GM12873 (cell line): Measurements from ENCODE around the gene MSI2.

Experiments
- TF ChIP-seq, protein P1 (sequence below): IDR thresholded peaks from 2 replicates; pipeline ENCODE4 v1.5.1; 2012; ENCODE audit warnings: low read depth, mild to moderate bottlenecking, moderate library complexity, low read length, control low read depth; ENCODE audit not compliant: insufficient read depth; ENCODE audit errors: missing control alignments

MSI2 gene

GRCh38 chr17:57678393-57678792 lies 422.1 kb downstream of the MSI2 start:
- TF ChIP-seq, protein P1, sequence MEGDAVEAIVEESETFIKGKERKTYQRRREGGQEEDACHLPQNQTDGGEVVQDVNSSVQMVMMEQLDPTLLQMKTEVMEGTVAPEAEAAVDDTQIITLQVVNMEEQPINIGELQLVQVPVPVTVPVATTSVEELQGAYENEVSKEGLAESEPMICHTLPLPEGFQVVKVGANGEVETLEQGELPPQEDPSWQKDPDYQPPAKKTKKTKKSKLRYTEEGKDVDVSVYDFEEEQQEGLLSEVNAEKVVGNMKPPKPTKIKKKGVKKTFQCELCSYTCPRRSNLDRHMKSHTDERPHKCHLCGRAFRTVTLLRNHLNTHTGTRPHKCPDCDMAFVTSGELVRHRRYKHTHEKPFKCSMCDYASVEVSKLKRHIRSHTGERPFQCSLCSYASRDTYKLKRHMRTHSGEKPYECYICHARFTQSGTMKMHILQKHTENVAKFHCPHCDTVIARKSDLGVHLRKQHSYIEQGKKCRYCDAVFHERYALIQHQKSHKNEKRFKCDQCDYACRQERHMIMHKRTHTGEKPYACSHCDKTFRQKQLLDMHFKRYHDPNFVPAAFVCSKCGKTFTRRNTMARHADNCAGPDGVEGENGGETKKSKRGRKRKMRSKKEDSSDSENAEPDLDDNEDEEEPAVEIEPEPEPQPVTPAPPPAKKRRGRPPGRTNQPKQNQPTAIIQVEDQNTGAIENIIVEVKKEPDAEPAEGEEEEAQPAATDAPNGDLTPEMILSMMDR: no peak

DNA sequence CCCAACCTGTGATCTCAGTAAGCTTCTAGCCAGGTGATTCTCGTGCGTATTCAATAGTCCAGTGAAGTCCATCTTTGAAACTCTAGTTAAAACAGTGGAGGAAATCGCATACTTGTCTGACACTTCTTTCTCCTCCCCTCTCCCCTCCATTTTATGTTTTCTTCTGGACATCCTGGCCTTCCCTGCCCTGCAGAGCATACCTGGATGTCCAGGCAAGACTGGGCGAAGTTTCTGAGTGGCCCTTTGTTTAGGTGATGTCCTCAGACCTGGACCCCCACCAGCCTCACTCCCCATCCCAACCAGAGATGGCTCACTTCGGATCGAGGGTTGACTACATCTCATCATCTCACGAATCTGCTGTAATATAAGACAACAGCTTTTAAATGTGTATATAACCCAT lies 423.0 kb downstream of the MSI2 start:
- TF ChIP-seq, protein P1: no peak

GRCh38 chr17:57679906-57680695 lies 423.8 kb downstream of the MSI2 start:
- TF ChIP-seq, protein P1: no peak

DNA sequence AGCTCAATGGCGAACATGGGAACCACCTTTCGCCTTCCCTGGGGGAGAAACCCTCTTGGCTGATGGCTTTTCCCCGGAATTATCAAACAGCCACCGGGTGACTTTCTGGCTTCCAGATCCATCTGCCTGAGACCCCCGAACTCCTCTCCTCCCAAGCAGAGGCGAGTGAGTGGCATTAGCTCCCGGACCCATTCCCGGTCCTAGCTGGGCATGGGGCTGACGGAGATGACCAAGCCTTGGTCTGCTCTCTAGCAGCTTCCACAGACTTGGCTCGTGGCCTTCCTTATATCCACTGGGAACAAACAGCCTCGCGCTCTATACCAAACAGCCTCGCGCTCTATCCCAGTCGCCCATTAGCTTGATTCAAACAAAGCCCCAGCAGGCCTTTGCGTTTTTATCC lies 426.4 kb downstream of the MSI2 start:
- TF ChIP-seq, protein P1: no peak

DNA sequence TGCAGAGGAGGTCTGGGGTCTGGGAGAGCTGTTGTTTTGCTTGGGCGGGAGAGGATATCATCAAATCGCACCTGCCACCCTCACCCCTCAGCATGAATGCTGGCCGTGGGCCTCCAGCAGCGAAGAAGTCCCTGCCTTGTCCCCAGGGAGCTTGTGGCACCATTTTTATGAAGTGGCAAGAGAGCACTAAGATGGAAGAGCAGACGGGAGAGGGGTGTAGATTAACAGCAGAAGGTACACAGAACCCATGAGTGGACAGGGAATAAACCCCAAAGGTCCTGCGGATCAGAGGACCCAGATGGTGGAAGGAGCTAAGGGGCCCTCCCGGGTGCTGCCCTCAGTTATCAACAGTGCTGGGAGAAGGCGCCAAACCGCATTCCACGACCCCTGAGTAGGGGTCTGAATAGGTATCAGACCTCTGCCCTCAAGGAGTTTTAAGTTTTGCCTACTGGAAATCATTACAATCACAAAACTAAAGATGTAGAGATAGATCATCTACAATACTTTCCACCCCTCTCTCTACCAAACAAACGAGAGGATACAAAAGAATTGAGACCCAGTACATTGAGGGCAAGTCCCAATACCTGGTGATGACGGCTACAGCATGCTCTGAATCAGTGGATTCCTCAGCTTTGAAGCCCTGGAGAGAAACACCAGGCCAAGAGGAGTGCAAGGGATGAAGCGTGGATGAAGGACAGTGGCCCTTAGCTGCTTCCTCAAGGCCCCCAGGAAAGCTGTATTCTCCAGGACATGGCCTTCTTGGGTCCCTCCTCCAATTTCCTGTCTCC lies 428.6 kb downstream of the MSI2 start:
- TF ChIP-seq, protein P1: no peak

DNA sequence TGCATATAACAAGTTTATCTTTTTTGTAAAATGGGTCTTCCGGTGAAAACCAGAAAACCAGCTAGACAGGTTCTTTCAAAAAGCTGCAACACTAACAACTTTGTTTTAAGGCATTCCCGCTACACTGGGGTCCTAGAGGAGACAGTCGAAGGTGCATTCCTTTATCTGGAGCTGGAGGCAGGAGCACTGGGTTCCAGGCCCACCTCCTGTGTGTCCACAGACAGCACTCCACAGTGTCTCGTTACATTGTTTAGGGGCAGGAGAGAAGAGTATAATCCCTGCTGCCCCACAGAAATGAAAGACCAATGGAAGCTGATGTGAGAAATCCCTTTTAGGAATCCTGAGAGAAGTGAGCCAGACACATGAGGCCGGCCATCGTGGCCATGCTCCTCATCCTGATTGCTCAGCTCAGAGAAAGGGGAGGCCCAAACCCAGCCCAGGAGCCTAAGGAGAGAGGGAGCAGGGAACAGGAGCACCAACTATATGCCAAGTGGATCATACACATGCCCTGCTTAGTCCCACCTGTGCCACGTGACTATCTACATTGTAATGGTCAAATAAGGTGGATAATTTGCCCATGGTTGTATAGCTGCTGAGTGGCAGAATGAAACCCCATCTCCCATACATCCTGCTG lies 429.3 kb downstream of the MSI2 start:
- TF ChIP-seq, protein P1: no peak

DNA sequence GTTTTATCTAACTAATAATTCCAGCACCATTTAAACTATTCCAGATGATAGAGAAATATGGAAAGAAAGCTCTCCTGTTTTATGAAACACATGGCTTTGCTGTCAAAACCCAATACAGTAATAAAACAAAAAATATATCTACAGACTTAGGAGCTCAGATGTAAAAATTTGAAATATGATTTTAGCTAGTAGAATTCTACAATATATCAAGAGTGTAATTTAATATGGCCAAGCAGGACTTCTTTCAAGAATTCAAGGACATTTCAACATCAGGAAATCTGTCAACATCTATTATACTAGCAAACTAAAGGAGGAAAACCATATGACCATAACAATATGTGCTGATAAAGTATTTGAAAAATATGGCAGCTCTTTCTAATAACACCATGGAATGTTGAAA lies 431.3 kb downstream of the MSI2 start:
- TF ChIP-seq, protein P1: no peak
